Large intestine (tissue), 3 donors: ENCODE results near the gene KANK3. TPM values are rescaled to one million over a fixed set of nuclear protein-coding genes. Genes with fewer than 3 reads are reported as not detected.
"Not testable (repeated sequence)": the region's sequence is repeated elsewhere in the genome, so short reads cannot be mapped to it uniquely, and the experiment has no call there.

ENCODE experiments used
- DNase-seq, 2 donors: peaks; one replicate each; pipeline versions ENCODE4 v3.0.0 to v3.0.0-alpha.2; 2013
- H3K27ac ChIP-seq: one replicate; pipeline ENCODE4 v1.5.1; 2013; ENCODE audit warnings: low read length
- H3K27me3 ChIP-seq: 2 replicates; pipeline ENCODE4 v1.6.1; 2013; ENCODE audit warnings: low read length; ENCODE audit not compliant: control insufficient read depth, insufficient read depth
- H3K36me3 ChIP-seq: 2 replicates; pipeline ENCODE4 v1.6.1; 2013; ENCODE audit warnings: low read length; ENCODE audit not compliant: control insufficient read depth, insufficient read depth
- H3K4me1 ChIP-seq: one replicate; pipeline ENCODE4 v1.6.1; 2013; ENCODE audit warnings: low read length; ENCODE audit not compliant: control insufficient read depth, insufficient read depth
- H3K4me3 ChIP-seq: one replicate; pipeline ENCODE4 v1.5.1; 2013; ENCODE audit warnings: low read length
- H3K9me3 ChIP-seq: one replicate; pipeline ENCODE4 v1.6.1; 2013; ENCODE audit warnings: mild to moderate bottlenecking, low read depth, low read length, moderate library complexity; ENCODE audit not compliant: control insufficient read depth
- WGBS: methylation state at CpG from one replicate; pipeline ENCODE4 v1.1.5; 2013; ENCODE audit warnings: low lambda C conversion rate; ENCODE audit not compliant: insufficient coverage; 5-methylcytosine and 5-hydroxymethylcytosine counted together
- polyA plus RNA-seq: library from polyadenylated mRNA; unstranded; fragments of 120-200 nt; gene quantifications from one replicate; pipeline ENCODE4 v1.2.1, GENCODE V29; 2013

The KANK3 gene
- polyA plus RNA-seq, 1 donor: 6.3 TPM

DNA sequence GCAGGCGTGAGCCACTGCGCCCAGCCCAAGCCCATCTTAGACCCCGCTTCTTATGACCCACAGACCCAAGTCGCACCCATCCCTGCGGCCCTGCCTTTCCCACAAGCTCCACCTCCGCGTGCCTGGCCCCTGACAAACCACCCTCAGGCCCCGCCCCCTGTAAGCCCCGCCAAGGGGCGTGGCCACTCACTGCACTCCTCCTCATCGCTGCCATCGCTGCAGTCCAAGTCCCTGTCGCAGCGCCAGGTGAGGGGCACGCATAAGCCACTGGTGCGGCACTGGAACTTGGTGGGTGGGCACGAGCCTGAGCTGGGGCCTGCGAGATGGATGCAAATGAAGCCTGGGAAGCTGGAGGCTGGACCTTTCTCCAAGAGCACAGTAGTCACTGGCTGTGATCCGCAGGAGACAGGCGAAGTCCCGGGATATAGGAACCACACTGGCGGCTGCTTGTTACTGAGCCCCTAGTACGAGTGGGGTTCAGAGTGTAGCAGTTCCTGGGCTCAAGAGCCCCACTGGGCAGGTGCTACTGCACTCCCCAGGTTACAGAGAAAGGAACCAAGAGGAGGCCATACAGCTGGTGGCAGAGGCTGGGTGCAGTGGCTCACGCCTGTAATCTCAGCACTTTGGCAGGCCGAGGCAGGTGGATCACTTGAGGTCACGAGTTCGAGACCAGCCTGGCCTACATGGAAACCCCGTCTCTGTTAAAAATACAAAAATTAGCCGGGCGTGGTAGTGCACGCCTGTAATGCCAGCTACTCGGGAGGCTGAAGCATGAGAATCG lies 38.0 kb downstream of the KANK3 start:
- no peak overlapping the region for H3K27ac ChIP-seq
- no CpG with 5 or more reads among the region's 33 CpGs for WGBS
- peaks cover 22% of the 10 kb centered on the region for H3K4me1 ChIP-seq
- DNase-seq: no peak
- H3K4me3 ChIP-seq: no peak overlapping the region
- no peaks in the 10 kb centered on the region for H3K9me3 ChIP-seq
- H3K27me3 ChIP-seq: no peaks in the 10 kb centered on the region
- H3K36me3 ChIP-seq: peaks cover 14% of the 10 kb centered on the region

DNA sequence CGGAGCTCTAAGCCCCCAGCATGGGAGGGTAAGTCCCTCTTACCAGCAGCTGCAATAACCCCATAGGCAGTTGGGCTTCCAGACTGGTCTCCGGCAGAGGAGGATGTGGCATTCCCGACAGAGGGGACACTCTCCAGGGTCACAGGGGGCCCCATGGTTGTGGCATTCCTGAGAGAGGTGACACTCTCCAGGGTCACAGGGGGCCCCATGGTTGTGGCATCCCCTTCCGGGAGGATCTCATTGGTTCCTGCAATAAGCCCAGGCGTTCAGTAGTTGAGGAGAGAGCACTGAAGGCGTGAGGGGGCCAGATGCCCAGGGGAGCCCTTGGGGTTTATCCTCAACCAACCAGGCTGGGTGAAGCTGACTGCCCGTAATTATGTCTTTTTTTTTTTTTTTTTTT lies 40.3 kb downstream of the KANK3 start:
- H3K36me3 ChIP-seq: peaks cover 6% of the 10 kb centered on the region
- no CpG with 5 or more reads among the region's 7 CpGs for WGBS
- H3K4me1 ChIP-seq: peaks cover 13% of the 10 kb centered on the region
- H3K9me3 ChIP-seq: no peaks in the 10 kb centered on the region
- no peak overlapping the region for H3K27ac ChIP-seq
- H3K27me3 ChIP-seq: no peaks in the 10 kb centered on the region
- no peak for DNase-seq
- no peak overlapping the region for H3K4me3 ChIP-seq

DNA sequence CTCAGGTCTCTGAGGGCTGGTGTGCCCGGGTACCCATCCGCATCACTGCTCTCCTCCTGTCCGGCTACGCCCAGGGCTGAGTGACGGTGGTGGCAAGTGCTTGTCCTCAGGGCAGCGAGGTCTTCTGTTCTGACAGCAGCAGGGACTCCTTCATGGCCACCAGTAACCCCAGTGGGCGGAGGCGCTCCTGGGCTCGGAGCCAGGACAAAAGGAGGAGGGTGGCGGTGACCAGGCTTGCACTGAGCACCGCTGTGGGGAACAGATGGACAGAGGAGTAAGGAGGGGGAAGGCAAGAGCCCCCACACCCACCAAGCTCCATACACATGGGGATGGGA lies 40.7 kb downstream of the KANK3 start:
- Histone ChIP-seq H3K27me3 (no peaks in the 10 kb centered on the region), H3K27ac (no peak overlapping the region), H3K4me1 (peaks cover 9% of the 10 kb centered on the region), H3K36me3 (peaks cover 6% of the 10 kb centered on the region), H3K9me3 (no peaks in the 10 kb centered on the region), H3K4me3 (no peak overlapping the region)
- no CpG with 5 or more reads among the region's 11 CpGs for WGBS
- DNase-seq: no peak

DNA sequence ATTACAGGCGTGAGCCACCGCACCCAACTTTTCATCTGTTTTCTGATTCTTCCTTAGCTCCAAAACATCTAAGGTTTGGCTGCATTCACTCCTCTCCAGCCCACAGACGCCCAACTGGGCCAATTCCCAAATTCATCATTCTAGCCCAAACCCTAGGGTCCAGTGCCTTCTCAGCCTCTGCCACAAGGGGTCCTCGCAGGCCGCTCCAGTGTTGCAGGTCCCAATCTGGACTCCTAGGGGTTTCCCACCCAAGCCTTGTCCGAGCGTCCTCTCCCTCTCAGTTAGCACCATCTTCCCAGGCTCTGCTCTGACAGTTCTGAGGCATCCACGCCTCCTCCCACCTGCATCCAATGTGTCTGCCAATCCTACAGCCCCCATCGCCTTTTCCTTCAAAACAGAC lies 51.7 kb downstream of the KANK3 start:
- H3K9me3 ChIP-seq, H3K36me3 ChIP-seq, H3K4me3 ChIP-seq, H3K27me3 ChIP-seq, DNase-seq, H3K4me1 ChIP-seq, H3K27ac ChIP-seq: not testable (repeated sequence)
- no CpG with 5 or more reads among the region's 9 CpGs for WGBS

DNA sequence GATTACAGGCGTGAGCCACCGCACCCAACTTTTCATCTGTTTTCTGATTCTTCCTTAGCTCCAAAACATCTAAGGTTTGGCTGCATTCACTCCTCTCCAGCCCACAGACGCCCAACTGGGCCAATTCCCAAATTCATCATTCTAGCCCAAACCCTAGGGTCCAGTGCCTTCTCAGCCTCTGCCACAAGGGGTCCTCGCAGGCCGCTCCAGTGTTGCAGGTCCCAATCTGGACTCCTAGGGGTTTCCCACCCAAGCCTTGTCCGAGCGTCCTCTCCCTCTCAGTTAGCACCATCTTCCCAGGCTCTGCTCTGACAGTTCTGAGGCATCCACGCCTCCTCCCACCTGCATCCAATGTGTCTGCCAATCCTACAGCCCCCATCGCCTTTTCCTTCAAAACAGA lies 66.6 kb downstream of the KANK3 start:
- not testable (repeated sequence) for H3K4me1 ChIP-seq, H3K27me3 ChIP-seq, H3K36me3 ChIP-seq, H3K9me3 ChIP-seq, H3K4me3 ChIP-seq, DNase-seq, H3K27ac ChIP-seq
- WGBS: no CpG with 5 or more reads among the region's 9 CpGs

Other genes with a start within 250 kb of the KANK3 start
- 3.5 TPM for gene FBN3, start 193.7 kb downstream of the KANK3 start, polyA plus RNA-seq
- 119 TPM for gene CERS4, start 133.9 kb downstream of the KANK3 start, polyA plus RNA-seq
- gene CD320, start 34.9 kb downstream of the KANK3 start, polyA plus RNA-seq: 30.3 TPM
- gene NDUFA7, start 21.9 kb downstream of the KANK3 start, polyA plus RNA-seq: 69.6 TPM
- gene RPS28, start 21.8 kb downstream of the KANK3 start, polyA plus RNA-seq: 1,187 TPM
- gene ANGPTL4, start 20.9 kb upstream of the KANK3 start, polyA plus RNA-seq: 0.97 TPM
- gene RAB11B, start 47.1 kb upstream of the KANK3 start, polyA plus RNA-seq: 96.4 TPM
- gene MARCHF2, start 70.0 kb upstream of the KANK3 start, polyA plus RNA-seq: 12.5 TPM
- gene HNRNPM, start 101.7 kb upstream of the KANK3 start, polyA plus RNA-seq: 222 TPM
- 3.6 TPM for gene PRAM1, start 159.4 kb upstream of the KANK3 start, polyA plus RNA-seq
- gene ZNF414, start 170.9 kb upstream of the KANK3 start, polyA plus RNA-seq: 21.6 TPM
- gene MYO1F, start 234.2 kb upstream of the KANK3 start, polyA plus RNA-seq: 13.9 TPM